ENCODE results near the gene ARL5C. TPM values are rescaled to one million over a fixed set of nuclear protein-coding genes. Genes with fewer than 3 reads are reported as not detected.
A peak's percentile ranks its signal among the peaks of the same experiment; 100 is the strongest.

ARL5C gene
- total and polyA plus RNA-seq, 12 donors, result not detected

DNA sequence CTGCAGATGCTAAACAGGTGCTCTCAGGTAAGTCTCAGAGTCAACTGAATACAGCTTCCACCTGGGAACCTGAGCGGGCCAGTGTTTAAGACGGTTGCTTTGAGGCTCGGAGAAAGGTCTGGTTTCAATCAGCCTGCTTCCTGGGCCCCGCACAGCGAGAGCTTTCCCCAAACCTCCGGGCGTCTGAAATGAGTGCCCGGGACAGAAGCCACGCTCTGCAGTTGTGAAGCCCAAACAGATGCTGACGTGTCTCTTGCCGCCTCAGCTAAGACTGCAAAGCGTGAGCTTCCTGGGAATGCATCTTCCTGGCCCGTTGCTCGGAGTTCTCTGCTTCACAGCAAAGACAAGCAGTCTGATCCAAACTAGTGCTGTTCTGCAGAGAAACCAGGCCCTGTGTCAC lies 51.2 kb downstream of the ARL5C start:
- no peak for DNase-seq
- 71 to 81% methylated on average over 14 of the region's 14 CpGs for WGBS, 2 donors

DNA sequence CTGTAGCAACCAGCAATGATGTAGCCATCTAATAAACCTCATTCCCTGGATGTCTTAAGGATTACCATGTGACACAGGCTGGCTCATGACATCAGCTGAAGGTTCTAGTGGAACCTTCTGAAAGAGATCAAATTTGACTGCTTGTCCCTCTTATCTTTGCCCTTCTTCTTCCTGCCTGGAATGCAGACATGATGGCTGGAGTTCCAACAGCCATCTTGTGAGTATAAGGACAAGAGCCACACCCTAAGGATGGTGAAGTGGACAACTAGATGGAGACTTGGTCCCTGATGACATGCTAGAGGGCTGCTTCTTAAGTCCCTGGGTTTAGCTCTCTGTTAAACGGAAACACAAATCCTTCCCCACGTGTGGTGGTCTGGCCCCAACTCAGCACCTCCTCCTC lies 52.1 kb downstream of the ARL5C start:
- DNase-seq (no peak), ATAC-seq (no peak)
- no peaks in the 10 kb centered on the region for H3K9me3 ChIP-seq
- intact Hi-C loops (cut with DNase I), result no loop called here
- TF ChIP-seq, protein P1, sequence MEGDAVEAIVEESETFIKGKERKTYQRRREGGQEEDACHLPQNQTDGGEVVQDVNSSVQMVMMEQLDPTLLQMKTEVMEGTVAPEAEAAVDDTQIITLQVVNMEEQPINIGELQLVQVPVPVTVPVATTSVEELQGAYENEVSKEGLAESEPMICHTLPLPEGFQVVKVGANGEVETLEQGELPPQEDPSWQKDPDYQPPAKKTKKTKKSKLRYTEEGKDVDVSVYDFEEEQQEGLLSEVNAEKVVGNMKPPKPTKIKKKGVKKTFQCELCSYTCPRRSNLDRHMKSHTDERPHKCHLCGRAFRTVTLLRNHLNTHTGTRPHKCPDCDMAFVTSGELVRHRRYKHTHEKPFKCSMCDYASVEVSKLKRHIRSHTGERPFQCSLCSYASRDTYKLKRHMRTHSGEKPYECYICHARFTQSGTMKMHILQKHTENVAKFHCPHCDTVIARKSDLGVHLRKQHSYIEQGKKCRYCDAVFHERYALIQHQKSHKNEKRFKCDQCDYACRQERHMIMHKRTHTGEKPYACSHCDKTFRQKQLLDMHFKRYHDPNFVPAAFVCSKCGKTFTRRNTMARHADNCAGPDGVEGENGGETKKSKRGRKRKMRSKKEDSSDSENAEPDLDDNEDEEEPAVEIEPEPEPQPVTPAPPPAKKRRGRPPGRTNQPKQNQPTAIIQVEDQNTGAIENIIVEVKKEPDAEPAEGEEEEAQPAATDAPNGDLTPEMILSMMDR (IDR thresholded peaks at IDR 0.05), result no peak
- H3K27ac ChIP-seq, result no peak overlapping the region
- H3K4me3 ChIP-seq, result no peak overlapping the region
- peaks cover 0 to 2% (median 0%) of the 10 kb centered on the region in 9 donors for H3K36me3 ChIP-seq
- peaks cover 0 to 10% (median 0%) of the 10 kb centered on the region in 7 donors for H3K27me3 ChIP-seq
- 75 to 85% methylated on average over 2 of the region's 2 CpGs for WGBS, 2 donors
- H3K4me1 ChIP-seq, result peaks cover 0 to 7% (median 0%) of the 10 kb centered on the region in 9 donors

More for the DNA sequence above, 51.2 kb downstream of the ARL5C start:
- Histone ChIP-seq H3K9me3 (no peaks in the 10 kb centered on the region), H3K36me3 (no peaks in the 10 kb centered on the region), H3K4me3 (no peak overlapping the region), H3K27me3 (peaks cover 0 to 10% (median 0%) of the 10 kb centered on the region in 7 donors), H3K27ac (no peak overlapping the region), H3K4me1 (peaks cover 0 to 7% (median 0%) of the 10 kb centered on the region in 9 donors)
- TF ChIP-seq, protein P1 (IDR thresholded peaks at IDR 0.05), result no peak
- peak in 1 of 8 donors; percentile 25 for ATAC-seq
- intact Hi-C loops (cut with DNase I), result no loop called here

DNA sequence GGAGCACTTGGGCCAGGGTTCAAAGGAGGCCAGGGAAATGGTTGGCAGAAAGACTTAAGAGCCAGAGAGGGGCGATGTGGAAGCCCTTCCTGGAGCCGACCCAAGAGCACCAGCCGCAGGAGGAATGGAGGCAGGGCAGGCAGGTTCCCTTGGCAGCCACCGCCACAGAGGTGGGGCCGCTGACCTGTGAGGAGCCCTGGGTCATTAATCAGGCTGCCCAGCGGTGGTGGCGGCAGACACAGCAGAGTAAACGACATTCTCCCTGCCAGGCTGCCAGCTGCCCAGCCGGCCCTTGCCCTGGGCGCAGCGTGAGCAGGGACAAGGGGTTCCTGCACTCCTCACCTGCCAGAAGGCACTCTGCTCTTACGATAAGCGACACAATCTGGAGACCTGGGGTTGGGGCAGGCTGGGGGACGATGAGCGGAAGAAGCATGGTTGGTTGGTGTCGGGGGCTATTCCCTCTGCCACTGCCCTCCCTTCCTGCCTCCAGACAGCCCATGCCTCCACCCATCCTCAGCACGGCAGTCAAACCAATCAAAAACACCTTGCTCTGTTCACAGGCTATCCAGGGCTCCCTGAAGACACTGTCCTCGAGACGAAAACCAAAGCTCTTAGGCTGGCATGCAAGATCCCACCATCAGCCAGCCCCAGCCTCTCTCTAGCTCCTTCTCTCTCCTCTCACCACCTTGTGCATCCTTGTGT lies 55.4 kb downstream of the ARL5C start:
- peaks cover 0 to 7% (median 0%) of the 10 kb centered on the region in 9 donors for H3K4me1 ChIP-seq
- intact Hi-C loops (cut with DNase I), result no loop called here
- H3K9me3 ChIP-seq, result no peaks in the 10 kb centered on the region
- no peak overlapping the region for H3K27ac ChIP-seq
- WGBS, 2 donors, result 62 to 71% methylated on average over 17 to 19 of the region's 19 CpGs
- no peak overlapping the region for H3K4me3 ChIP-seq
- peaks cover 0 to 4% (median 0%) of the 10 kb centered on the region in 7 donors for H3K27me3 ChIP-seq
- peaks cover 0 to 15% (median 0%) of the 10 kb centered on the region in 9 donors for H3K36me3 ChIP-seq
- ATAC-seq, result no peak
- TF ChIP-seq, protein P1 (IDR thresholded peaks at IDR 0.05), result no peak
- no peak for DNase-seq

DNA sequence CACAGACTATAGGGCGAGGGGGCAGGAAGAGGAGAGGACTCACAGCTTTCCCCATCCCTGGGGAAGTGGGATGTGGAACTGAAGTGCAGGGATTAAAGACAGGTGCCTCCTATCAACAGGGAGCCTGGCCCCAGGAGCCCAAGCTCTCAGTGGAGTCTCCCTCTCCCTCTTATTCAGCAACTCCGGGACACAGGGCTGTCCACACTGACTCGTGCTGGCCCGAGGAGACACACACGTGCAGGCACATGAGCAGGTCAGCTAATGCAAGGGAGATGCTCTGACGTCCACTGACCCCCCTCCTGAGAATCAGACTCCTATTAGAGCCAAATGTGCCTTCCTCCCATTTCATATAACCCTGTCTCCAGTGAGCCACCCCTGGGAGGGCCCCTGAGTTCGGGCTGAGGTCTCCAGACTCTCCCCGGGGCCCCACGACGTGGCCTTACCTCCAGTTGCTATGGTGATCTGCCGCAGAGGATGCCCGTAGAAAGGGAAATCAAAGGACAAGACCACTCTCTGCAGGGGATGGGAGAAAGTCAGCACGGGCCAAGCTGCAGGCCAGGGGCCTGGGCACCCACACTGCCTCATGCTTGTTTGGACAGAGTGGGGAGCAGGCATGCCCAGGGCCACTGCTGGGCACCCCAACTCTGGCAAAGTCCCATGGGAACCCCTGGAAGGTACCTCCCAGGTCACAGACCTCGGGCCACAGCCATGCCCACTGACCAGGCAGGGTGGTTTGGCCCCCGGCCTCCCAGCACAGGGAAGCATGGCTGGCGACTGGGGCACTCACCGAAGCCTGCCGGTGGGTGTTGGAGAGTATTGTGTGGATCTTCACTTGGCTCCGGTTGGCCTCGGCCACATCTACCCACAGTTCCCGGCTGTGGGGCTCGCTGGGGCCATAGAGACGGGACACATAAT lies 57.2 kb downstream of the ARL5C start:
- intact Hi-C loops (cut with DNase I), result no loop called here
- Histone ChIP-seq H3K9me3 (no peaks in the 10 kb centered on the region), H3K27me3 (peaks cover 0 to 4% (median 0%) of the 10 kb centered on the region in 7 donors), H3K27ac (no peak overlapping the region), H3K4me3 (no peak overlapping the region), H3K36me3 (peaks cover 0 to 15% (median 0%) of the 10 kb centered on the region in 9 donors), H3K4me1 (peaks cover 0 to 14% (median 0%) of the 10 kb centered on the region in 9 donors)
- TF ChIP-seq, protein P1 (IDR thresholded peaks at IDR 0.05), result no peak
- DNase-seq, result no peak
- ATAC-seq, result no peak
- WGBS, 2 donors, result 81% methylated on average over 23 of the region's 23 CpGs
